HCT116 (cell line): Measurements from ENCODE around the gene SELENOH. TPM values are rescaled to one million over a fixed set of nuclear protein-coding genes. Genes with fewer than 3 reads are reported as not detected.
A peak's percentile ranks its signal among the peaks of the same experiment; 100 is the strongest.

ENCODE experiments used
- ATAC-seq: fragments of 200-7000 bp; cut with Tn5 transposase; 2 replicates; pipeline ENCODE4 v1.9.1; 2020; ENCODE audit warnings: mild to moderate bottlenecking, moderate library complexity
- BruUV-seq: library from RNA; stranded (reverse); fragments of 400-500 nt; replicated peaks from 2 replicates; lab custom pipeline; 2021; lab: Mats Ljungman, UMichigan
- CTCF ChIA-PET: fragments of 300-600 bp; sonication (Branson Sonifier 250); formaldehyde crosslinking; loops from one replicate; lab custom pipeline; 2021; ENCODE audit warnings: antibody characterized with exemption; lab: Charles Lee
- POLR2A ChIA-PET: fragments of 300-600, 350-600 bp; sonication (Branson Sonifier 250); formaldehyde crosslinking; loops from one replicate; lab custom pipeline; 2021; ENCODE audit warnings: antibody characterized with exemption; lab: Charles Lee
- RAD21 ChIA-PET, 2 experiments: fragments of 300-600 bp; sonication (Branson Sonifier 250); formaldehyde crosslinking; loops; one replicate each; lab custom pipeline; 2023; ENCODE audit warnings: low total read pairs in 2 of 2; ENCODE audit not compliant: uncharacterized antibody in 2 of 2, unreplicated experiment in 2 of 2, low non-redundant PET in 1 of 2; lab: Charles Lee
- DNase-seq: peaks from one replicate; pipeline ENCODE4 v3.0.0-alpha.2; 2010; ENCODE audit warnings: low read depth, low spot score
- H2AFZ ChIP-seq: fragments of 200-600 bp; shearing (Covaris generic), sonication (generic); 2 replicates; pipeline ENCODE4 v1.6.1; 2017; ENCODE audit warnings: low read depth, mixed run types, mixed read lengths, antibody characterized with exemption, low read length; ENCODE audit not compliant: poor library complexity, severe bottlenecking
- H3K27ac ChIP-seq: 2 replicates; pipeline ENCODE4 v1.5.1; 2012; ENCODE audit warnings: low read depth, low read length
- H3K27me3 ChIP-seq: fragments of 200-600 bp; sonication (generic); 2 replicates; pipeline ENCODE4 v1.6.1; 2016; ENCODE audit warnings: mixed run types, low read length, mixed read lengths; ENCODE audit not compliant: insufficient read depth
- H3K36me3 ChIP-seq, 2 experiments: fragments of 200-500 bp in 1 of 2; fragments of 200-600 bp in 1 of 2; sonication (Bioruptor generic) in 1 of 2; sonication (generic) in 1 of 2; 2 replicates each; pipeline versions ENCODE4 v1.5.1 to v1.6.1; 2014 to 2016; ENCODE audit warnings: low read length in 2 of 2, inconsistent platforms in 1 of 2, mixed read lengths in 1 of 2, mixed run types in 1 of 2; ENCODE audit not compliant: insufficient read depth in 2 of 2, control insufficient read depth in 1 of 2
- H3K4me1 ChIP-seq, 2 experiments: fragments of 200-600 bp in 1 of 2; sonication (generic) in 1 of 2; 2 replicates each; pipeline versions ENCODE4 v1.5.1 to v1.6.1; 2012 to 2017; ENCODE audit warnings: low read length in 2 of 2, inconsistent platforms in 1 of 2, mild to moderate bottlenecking in 1 of 2, mixed read lengths in 1 of 2, mixed run types in 1 of 2, moderate library complexity in 1 of 2; ENCODE audit not compliant: insufficient read depth in 2 of 2, control insufficient read depth in 1 of 2
- H3K4me2 ChIP-seq: fragments of 200-600 bp; sonication (generic); 2 replicates; pipeline ENCODE4 v1.6.1; 2017; ENCODE audit warnings: mixed run types, low read length, mixed read lengths
- H3K4me3 ChIP-seq, 2 experiments: fragments of 200-600 bp in 1 of 2; sonication (generic) in 1 of 2; replicated peaks in 1 of 2; 2 replicates each; pipeline ENCODE4 v1.5.1; 2011 to 2016; ENCODE audit warnings: low read length in 2 of 2, control low read depth in 1 of 2, low read depth in 1 of 2, mild to moderate bottlenecking in 1 of 2, mixed read lengths in 1 of 2, mixed run types in 1 of 2
- H3K79me2 ChIP-seq: fragments of 200-600 bp; sonication (generic); 2 replicates; pipeline ENCODE4 v1.6.1; 2017; ENCODE audit warnings: mild to moderate bottlenecking, mixed run types, low read length, moderate library complexity, mixed read lengths; ENCODE audit not compliant: insufficient read depth
- H3K9ac ChIP-seq: fragments of 200-600 bp; sonication (generic); 2 replicates; pipeline ENCODE4 v1.6.1; 2016; ENCODE audit warnings: low read length, mixed read lengths
- H3K9me2 ChIP-seq: fragments of 200-600 bp; sonication (generic), shearing (Covaris generic); 2 replicates; pipeline ENCODE4 v1.6.1; 2017; ENCODE audit warnings: mixed run types, mild to moderate bottlenecking, moderate library complexity; ENCODE audit not compliant: insufficient read depth
- H3K9me3 ChIP-seq, 2 experiments: fragments of 200-500 bp in 1 of 2; fragments of 200-600 bp in 1 of 2; sonication (Bioruptor generic) in 1 of 2; sonication (generic) in 1 of 2; 2 replicates each; pipeline ENCODE4 v1.6.1; 2014 to 2017; ENCODE audit warnings: low read length in 2 of 2, mixed read lengths in 2 of 2, inconsistent platforms in 1 of 2, low read depth in 1 of 2, mild to moderate bottlenecking in 1 of 2, mixed run types in 1 of 2, moderate library complexity in 1 of 2; ENCODE audit not compliant: control insufficient read depth in 1 of 2, insufficient read depth in 1 of 2
- H4K20me1 ChIP-seq: fragments of 200-600 bp; sonication (generic), shearing (Covaris generic); 2 replicates; pipeline ENCODE4 v1.6.1; 2017; ENCODE audit warnings: mixed run types, mild to moderate bottlenecking, moderate library complexity; ENCODE audit not compliant: insufficient read depth
- CTCF ChIP-seq, 3 experiments: fragments of 200-600 bp in 1 of 3; sonication (generic) in 1 of 3; IDR thresholded peaks in 2 of 3; conservative IDR thresholded peaks in 1 of 3; 2 replicates each; pipeline ENCODE4 v1.5.1; 2012 to 2017; ENCODE audit warnings: low read depth in 2 of 3, low read length in 2 of 3, antibody characterized with exemption in 1 of 3, borderline replicate concordance in 1 of 3, control low read depth in 1 of 3, mild to moderate bottlenecking in 1 of 3, mixed read lengths in 1 of 3, mixed run types in 1 of 3, moderate library complexity in 1 of 3; ENCODE audit not compliant: insufficient read depth in 1 of 3
- ZBTB33 ChIP-seq: IDR thresholded peaks from 2 replicates; pipeline ENCODE4 v1.6.1; 2011; ENCODE audit warnings: mild to moderate bottlenecking, low read length, moderate library complexity; ENCODE audit not compliant: insufficient replicate concordance; ENCODE audit errors: extremely low read depth
- ZFX ChIP-seq: fragments of 450-650 bp; IDR thresholded peaks from 2 replicates; pipeline ENCODE4 v1.6.1; 2017
- intact Hi-C: fragments of 100-400 bp; cut with micrococcal nuclease; formaldehyde crosslinking; loops from 2 replicates; pipeline ENCODE4 v1.10.0; 2022
- total RNA-seq: library from RNA; stranded (reverse); gene quantifications from one replicate; pipeline ENCODE4 v1.2.1, GENCODE V29; 2021; ENCODE audit not compliant: unreplicated experiment

Gene SELENOH
- total RNA-seq, 1 experiment from 2014 or later: 194 TPM

- Histone ChIP-seq H2AFZ (no peak overlapping the region), H3K9me2 (no peaks in the 10 kb centered on the region), H4K20me1 (no peaks in the 10 kb centered on the region), H3K79me2 (peaks cover 69% of the 10 kb centered on the region), H3K9me3 (no peaks in the 10 kb centered on the region), H3K4me2 (peak overlapping the region; percentile 66), H3K4me1 (peaks cover 14 to 33% of the 10 kb centered on the region in 2 experiments; a peak in 3 of 4 replicates), H3K36me3 (no peaks in the 10 kb centered on the region; a peak in 1 of 4 replicates), H3K4me3 (peak overlapping the region; percentile 81 to 93; a peak in 2 of 4 replicates), H3K9ac (peak overlapping the region; percentile 92), H3K27me3 (no peaks in the 10 kb centered on the region), H3K27ac (no peak overlapping the region)
- no TSS peak for BruUV-seq
- intact Hi-C loops: loop anchor here (2.0 kb wide), 1 partner anchor 15 kb away; no protein-coding TSS in a partner anchor
- DNase-seq (no peak), ATAC-seq (peak; percentile 59)
- ChIA-PET POLR2A (interaction anchor here (0.5 to 4.9 kb wide), 5 partner anchors 18 to 441 kb away, joined by 3 to 31 read pairs (median 4); partner anchors contain the start of gene SELENOH), CTCF (interaction anchor here (1.1 to 7.4 kb wide), 2 partner anchors 9 to 36 kb away, joined by 3 to 47 read pairs; no protein-coding TSS in a partner anchor), RAD21 (interaction anchor here in 1 of 2 experiments (1.5 kb wide), 1 partner anchor 12 kb away, joined by 4 read pairs; the partner anchor contains the start of gene BTBD18)
- TF ChIP-seq ZBTB33 (no peak), CTCF (IDR thresholded peaks at IDR 0.05 in 2 of 3, conservative IDR thresholded peaks at IDR 0.05 in 1 of 3; ENCODE audit: borderline replicate concordance in 1 of 3, insufficient read depth in 1 of 3, low read depth in 2 of 3, low read length in 2 of 3) (peak in 2 of 3 experiments; percentile 16 to 42; a peak in 2 of 6 replicates), ZFX (no peak)
Observed at GRCh38 chr11:57763568-57763967, 22.3 kb downstream of the SELENOH start.
